IPS-11a (cell line): Measurements from ENCODE around the gene MMP21.

Experiments used
- H3K4me3 ChIP-seq: one replicate; pipeline ENCODE4 v1.5.1; 2013; ENCODE audit warnings: low read depth, low read length, control low read depth

The MMP21 gene, protein sequence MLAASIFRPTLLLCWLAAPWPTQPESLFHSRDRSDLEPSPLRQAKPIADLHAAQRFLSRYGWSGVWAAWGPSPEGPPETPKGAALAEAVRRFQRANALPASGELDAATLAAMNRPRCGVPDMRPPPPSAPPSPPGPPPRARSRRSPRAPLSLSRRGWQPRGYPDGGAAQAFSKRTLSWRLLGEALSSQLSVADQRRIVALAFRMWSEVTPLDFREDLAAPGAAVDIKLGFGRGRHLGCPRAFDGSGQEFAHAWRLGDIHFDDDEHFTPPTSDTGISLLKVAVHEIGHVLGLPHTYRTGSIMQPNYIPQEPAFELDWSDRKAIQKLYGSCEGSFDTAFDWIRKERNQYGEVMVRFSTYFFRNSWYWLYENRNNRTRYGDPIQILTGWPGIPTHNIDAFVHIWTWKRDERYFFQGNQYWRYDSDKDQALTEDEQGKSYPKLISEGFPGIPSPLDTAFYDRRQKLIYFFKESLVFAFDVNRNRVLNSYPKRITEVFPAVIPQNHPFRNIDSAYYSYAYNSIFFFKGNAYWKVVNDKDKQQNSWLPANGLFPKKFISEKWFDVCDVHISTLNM

DNA sequence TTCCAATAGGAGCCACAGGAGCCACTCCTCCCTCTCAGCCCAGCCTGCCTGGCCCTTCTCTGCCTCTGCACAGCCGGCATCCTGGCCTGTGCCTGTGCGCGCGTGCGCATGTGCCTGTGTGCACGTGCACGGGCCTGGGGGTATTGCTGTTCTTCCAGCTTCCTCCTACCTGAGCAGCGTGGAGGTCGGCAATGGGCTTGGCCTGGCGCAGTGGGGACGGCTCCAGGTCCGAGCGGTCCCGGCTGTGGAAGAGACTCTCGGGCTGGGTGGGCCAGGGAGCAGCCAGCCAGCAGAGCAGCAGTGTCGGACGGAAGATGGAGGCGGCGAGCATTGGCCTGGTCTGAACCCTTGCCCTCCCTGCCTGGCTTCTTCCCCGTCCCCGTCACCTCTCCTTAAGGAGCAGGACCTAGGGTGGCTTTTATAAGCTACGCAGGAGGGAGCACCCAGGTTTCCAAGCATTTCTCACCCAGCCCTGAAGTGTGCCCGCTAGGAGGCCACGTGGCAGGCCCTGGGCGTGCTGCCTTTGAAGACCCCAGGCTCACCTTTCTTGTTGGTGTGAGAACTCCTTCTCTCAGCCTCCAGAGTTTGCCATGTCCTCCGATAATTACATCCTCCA is at the start of gene MMP21:
Gene MMP21, minus strand, starts transcription at position 331 of the 616 bp plus-strand sequence. Its CDS starts 0 bp downstream, at position 331.
- no peak within 1 kb of the TSS for H3K4me3 ChIP-seq

DNA sequence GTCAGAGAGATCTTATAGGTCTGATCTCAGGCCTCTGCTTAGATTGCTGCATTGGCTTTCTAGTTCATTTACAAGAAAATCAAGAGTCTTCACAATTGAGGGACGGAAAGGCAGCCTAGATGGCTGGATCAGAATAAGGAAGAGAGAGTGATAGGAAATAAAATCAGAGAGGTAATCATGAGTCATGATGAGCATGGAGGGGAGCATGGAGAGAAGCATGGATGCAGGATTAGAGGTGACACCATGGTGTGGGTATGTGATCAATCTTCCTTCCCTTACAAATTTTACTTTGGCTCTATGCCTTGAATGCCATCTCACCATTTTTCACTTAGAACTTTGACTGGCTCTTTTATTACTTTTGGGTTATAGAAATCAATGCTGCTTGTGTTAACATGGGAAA is 49.1 kb upstream of the MMP21 start:
- no peak overlapping the region for H3K4me3 ChIP-seq

DNA sequence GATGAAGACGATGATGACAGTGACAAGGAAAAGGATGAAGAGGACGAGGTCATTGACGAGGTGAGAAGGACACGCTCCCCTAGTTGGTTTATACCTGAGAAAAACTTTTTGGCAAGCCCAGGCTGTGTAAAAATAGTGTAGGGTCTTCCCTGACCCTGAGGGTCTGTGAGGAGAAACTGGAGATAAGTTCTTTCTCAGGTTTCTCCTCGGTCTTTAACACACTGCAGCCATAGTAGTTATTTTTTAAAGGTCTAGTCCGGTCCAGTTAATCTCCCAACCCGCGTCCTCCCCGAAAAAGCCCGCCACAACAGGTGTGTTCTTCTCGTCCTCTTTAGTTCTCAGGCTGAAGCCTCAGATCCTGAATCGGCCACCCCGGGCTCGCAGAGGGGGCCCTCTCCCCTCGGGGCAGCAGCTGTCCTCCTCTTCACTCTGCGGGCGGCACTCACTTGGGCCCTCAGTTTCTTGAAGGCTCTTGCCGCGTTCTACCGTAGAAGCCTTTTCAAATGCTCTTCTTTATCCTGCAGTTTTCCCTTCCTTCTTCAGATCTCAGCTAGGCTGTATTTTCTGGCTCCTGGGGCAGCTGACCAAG is 48.1 kb upstream of the MMP21 start:
- peak overlapping the region; percentile 97 for H3K4me3 ChIP-seq

DNA sequence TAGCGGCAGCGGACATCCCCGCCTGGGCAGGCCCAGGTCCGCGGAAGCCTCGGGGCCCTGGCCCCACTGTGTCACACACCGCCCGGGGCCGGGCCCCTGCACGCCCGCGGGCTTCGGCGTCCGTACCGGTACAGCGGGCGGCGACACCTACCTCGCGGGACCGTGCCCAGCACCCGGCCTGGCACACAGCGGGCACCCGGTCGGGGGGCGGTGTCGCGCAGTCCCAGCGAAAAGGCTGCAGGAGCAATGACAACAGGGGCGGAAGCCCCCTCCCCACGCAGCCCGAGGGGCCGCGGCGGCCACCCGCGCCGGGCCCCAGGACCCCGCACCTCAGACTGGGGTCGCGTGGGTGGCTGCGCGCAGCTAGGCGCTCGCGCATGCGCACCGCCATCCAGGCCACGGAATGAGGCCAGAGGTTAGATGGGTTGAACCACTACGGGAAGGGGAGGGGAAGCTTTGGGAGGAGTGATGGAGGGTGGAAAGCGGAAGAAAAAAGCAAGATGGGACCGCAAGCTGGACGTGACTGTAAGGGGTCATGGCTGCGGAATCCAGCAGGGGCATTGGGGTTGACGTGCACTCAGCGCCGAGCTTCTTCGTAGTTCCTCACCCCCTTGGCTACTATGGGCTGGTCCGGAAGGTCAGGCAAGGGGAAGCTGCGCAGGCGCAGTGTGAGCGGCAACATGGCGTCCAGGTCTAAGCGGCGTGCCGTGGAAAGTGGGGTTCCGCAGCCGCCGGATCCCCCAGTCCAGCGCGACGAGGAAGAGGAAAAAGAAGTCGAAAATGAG is 47.4 kb upstream of the MMP21 start, which contains the start of the genes BCCIP and UROS:
Gene BCCIP, plus strand, starts transcription at position 669 of the 785 bp plus-strand sequence. Its CDS starts 12 bp downstream, at position 681.
Gene UROS, minus strand, starts transcription at position 381 of the 785 bp plus-strand sequence. CDS start 6,759 bp downstream, outside the sequence.
- peak within 1 kb of the TSS; percentile 97 for H3K4me3 ChIP-seq

DNA sequence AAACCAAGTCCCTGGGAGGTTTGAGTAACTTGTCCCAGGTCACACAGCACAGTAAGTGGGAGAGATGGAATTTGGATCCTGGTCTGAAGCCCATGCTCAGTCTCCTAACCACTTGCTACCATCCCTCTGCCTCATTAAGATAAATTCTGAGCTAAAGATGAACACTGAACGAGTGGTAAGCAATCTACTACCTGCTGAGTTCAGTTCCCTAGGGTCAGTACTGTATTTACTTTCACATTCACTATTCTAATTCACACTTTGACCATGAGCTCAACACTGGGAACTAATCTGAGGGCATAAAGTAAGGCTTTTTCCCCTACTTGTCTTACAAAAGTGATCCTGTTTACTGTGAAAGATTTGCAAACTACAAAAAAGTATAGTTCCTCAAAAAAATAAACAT is 45.1 kb upstream of the MMP21 start:
- H3K4me3 ChIP-seq, result no peak overlapping the region

DNA sequence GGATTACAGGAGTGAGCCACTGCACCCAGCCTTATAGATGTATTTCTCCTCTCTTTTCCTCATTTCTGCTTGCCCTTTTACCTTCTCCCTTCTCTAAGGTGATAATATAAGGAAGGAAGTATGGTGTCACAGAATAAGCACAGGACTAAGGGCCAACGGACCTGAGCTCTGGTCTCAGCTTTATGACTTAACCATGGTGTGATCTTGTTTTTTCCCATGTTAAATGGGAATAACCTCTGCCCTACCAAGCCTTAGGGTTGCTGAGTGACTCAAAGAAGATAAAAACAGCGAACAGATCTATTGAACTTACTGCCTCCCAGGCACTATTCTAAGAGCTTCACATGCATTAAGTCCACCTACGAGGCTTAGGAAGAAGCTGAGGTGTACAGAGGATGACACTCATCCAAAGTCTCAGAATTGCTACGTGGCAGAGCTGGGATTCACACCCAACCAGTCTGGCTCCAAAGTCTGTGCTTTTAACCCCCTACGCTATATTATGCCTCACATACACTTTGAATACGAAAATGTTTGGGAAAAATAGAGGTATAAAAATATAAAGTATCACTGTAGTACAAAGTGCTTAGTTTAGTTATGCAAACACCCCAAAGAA is 41.8 kb upstream of the MMP21 start:
- no peak overlapping the region for H3K4me3 ChIP-seq

DNA sequence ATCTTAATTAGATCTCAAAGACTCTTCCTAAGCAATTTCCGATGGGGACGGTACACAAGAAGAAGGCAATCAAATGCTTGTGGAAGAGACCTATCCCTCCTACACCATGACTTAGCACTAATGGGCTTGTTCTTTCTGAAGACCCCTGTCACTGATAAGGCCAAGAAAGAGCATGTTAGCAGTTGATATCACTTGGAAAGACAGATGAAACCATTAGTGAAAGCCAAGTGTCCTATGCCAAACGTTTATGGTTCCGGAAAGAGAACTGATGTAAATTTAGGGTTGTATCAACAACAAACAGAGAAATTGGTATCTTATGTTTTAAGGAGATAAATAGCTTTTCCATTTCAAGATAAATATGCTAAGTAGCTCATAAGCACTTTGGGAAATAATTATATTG is 40.9 kb upstream of the MMP21 start:
- H3K4me3 ChIP-seq, result no peak overlapping the region

DNA sequence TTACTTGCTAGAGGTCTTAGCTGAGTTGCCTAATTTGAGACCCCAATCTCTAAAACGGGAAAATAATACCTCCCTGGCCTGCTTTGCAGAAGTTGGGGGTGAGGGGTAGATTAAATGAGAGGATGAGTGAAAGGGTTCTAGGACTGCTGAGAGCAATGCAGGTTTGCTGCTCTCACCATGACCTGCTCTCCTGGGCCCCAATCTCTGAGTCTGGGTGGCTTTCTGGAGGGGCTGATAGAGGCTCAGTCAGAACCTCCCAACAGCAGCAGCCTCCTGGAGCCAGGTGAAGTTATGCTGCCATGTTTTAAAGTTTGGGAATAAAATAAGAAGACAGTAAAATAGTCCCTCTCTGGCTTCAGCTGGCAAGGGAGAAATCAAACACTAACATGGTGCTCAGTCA is 40.1 kb upstream of the MMP21 start:
- H3K4me3 ChIP-seq, result no peak overlapping the region

DNA sequence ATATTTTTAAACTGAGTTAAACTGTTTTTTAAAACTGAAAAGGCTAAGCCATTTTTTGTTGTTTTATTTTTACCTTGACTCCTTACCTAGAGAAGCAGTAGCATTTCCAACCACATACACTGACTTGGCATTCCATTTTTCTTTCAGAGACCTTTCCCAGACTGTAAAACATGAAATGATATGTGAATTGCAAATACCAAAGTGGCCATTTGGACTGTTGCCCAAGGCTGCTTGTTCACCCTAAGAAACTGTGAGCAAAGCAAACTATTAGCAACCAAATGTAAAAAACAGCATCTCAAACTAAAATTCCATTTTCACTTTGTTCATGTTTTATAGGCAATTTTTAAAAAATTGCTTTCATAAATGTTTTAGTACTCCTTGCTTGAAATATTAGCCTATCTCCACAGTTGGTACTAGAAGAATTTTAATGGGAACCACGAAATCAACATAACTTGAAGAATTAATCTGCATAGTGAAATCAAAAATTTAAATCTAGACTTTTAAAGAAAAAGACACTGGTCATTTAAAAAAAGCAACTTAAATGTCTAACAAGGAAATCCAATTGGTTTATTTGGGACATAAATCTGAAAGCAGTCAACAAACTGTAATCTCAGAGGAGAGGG is 36.6 kb upstream of the MMP21 start:
- no peak overlapping the region for H3K4me3 ChIP-seq

DNA sequence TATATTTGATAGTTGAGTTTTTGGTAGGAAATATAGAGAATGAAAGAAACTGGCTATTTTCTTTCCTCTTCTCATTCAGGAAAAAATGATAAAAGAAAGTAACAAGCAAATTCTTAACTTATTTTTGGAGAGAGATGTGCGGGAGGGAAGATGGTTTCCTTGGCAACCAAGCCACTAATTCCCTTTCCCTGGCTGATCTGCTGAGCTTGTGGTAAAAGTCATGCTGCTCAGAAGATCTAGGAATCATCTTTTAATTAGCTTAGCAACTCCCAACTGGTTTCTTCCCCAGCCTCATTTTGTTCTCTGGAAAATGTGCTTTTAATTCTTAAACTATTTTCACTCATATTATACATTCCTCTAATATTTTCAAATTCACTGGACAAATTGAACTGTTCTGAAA is 35.6 kb upstream of the MMP21 start:
- H3K4me3 ChIP-seq, result no peak overlapping the region

DNA sequence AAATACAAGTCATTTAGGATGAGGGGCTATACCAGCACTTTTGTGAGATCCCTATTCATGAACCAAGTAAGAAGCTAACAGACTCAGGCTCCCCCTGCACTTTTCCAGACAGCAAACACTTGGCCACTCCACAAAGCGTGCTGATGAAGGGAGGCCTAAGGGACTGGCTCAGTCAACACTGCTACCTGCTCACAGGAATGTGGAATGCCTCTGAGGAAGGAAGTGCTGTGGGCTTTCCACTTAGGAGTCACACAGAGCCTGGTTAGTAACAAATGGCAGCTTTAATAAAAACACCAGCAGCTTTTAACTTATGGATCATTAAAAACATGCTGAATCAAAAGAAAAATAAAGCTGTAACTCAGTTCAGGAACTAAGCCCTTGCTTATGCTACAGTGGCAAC is 32.4 kb upstream of the MMP21 start:
- no peak overlapping the region for H3K4me3 ChIP-seq

DNA sequence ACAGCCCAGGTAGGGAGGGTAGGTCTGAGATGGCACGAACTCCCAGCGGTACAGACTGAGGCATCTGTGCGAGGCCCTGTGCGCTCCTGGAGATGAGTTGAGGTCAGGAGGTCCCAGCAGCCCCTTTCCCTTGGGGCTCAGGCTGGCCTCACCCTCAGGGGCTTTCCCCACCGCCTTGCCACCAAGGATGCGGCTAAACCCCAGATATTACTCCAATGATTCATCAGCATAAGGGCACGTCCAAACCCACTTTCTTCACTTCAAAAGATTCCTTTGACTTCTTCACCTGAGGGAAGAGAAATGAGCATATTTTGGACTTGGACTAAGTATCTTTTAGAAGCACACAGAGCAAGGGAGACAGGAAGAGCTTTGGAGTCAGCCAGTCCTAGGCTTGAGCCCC is 27.1 kb upstream of the MMP21 start:
- no peak overlapping the region for H3K4me3 ChIP-seq

DNA sequence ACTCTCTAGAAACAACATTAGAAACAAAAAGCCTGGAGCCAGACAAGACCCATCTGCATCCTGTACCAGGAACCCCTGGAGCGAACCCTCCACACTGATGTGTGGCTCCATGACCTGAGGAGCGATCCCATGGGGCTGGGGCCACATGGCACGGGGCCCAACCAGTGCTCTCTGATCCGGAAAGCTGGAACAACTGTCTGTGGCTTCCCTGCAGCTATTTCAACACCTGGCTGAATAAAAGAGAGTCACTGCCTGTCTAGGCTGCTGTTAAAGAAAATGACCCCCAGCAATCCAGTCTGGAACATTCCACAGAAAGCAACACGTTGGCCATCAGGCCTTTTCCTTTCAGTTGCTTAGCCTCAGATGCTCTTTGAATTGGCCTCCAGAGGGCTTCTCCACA is 26.5 kb upstream of the MMP21 start:
- no peak overlapping the region for H3K4me3 ChIP-seq

DNA sequence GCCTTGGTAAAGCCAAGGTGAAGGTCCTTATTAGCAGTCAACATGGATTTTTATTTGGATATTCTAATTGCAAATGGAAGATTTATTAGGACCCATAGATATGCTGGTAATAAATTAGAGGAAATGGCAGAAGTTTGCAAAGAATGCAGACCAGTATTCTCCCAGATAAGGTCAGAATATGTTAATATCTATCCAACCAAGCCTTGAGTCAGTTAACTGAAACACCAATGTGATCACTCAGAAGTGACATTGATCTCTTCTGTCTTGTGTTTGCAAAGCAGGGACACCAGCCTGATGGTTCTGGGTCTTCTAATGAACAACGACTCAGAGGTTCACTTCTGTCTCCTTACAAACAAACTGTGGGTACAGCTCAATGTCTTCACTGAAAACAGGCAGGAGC is 26.0 kb upstream of the MMP21 start:
- no peak overlapping the region for H3K4me3 ChIP-seq

DNA sequence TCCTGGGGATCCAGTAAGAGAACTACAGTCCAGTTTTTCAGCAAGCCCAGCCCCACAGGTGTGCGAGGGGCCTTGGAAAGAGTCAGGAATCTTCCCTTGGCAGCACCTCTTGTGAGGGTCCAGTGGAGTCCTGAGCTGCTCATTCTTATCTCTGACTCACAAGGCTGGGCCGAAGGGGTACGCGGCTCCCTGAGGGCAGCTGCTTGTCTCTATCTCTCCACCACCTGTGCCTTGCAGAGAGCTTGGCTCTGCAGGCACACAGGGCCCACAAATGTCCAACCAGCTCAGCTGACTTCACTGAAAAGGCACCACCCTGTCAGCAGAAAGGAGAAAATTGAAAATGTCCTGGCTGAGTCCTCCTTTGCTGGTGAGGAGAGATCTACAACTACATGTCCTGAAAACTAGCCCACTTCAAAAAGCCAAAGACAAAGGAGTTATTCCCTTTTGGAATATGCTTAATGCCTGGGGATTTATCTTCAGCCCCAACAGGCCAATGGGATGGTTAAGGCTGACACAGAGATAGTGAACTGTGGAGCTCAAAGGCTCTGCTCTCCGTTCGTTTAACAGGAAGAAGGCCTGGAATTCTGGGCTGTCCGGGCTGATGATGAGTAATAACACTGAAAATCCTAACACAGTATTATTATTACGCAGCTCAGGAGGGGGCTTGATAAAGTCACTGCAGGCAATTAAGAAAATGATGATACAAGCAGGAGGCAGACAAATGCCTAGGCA is 24.0 kb upstream of the MMP21 start:
- H3K4me3 ChIP-seq, result no peak overlapping the region

DNA sequence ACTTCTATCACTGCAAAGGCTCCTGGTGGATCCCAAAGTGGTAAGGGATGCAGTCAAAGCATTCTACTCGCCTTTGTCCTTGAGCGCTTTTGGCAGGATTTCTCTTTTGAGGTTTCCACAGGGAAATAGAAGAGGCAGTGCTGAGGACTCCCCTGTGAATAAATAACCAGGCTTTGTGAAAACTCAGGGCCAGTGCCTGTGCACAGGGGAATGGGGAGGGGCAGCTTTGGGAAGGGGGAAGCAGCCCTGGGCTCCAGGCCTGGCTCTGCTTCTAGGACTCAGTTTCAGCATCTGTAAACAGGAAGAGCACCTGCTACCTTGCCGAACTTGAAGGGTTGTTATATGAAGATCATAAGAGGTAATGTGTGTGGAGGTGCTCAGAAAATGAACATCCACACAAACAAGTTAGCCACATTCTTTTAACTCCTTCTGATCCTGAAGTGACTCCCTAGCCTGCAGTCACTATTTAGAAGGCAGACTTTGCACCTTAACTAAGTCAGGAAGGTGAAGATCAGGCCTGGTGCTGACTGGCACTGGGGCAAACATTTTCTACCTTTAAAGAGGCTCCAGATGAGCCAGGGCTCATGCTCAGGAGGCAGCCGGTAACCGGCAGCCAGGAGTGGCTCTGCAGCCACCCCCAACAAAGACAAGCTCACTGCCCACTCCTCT is 22.5 kb upstream of the MMP21 start:
- H3K4me3 ChIP-seq, result no peak overlapping the region

DNA sequence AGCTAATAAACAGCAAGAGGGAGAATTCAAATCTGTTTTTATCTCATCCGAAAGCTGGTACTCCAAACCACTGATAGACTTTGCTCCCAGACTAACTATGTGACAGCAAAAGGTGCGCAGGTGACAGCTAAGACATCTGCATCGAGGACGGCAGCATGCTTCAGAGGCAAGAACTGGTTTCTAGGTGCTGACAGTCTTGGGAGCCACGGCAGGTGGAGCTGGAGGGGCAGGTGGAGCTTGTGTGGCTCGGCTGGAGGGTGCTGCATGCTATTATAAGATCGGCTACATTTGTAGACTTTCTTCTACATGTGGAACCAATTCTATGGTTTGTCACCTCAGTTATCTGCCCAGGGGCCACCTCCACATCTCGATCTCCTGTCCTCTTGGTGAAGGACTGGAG is 21.8 kb upstream of the MMP21 start:
- no peak overlapping the region for H3K4me3 ChIP-seq

DNA sequence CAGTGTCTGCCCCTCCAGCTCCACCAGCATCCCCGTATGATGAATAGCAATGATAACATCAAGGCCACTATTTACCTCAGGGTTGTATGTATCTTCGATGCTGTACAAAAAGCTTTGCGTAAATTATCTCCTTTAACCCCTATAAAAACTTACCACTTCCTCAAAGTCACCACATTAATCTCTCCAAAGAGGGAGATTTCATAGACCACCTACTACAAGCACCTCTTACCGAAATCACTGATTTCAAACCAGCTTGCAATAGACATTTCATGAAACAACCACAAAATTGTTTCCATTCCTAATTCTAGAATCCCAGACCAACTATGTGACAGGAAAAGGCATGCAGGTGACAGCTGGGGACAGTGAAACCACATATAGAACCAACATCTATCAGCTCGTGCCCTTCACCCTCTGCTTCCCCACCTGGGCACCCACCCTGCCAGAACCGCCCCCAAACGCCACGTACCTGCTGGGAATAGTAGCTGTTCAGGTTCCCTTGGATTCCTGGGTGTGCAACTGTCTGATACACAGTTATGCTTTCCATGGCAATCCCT is 20.1 kb upstream of the MMP21 start:
- H3K4me3 ChIP-seq, result no peak overlapping the region
